BLaER1 treated with 17β-estradiol and CSF1 and Interleukin-3, amounts not matched to agents 10 nM and 100 nM (cell line): ENCODE measurements around the gene PEAR1.

ENCODE experiments used
- H3K27ac ChIP-seq, 11 experiments: shearing (Covaris generic); formaldehyde crosslinking; 2 replicates each; pipeline ENCODE4 v1.8.1; 2022
- H3K27me3 ChIP-seq, 11 experiments: shearing (Covaris generic); formaldehyde crosslinking; 2 replicates each; pipeline ENCODE4 v1.8.1; 2022
- H3K36me3 ChIP-seq, 11 experiments: shearing (Covaris generic); formaldehyde crosslinking; 2 replicates each; pipeline ENCODE4 v1.8.1; 2022
- H3K4me1 ChIP-seq, 10 experiments: shearing (Covaris generic); formaldehyde crosslinking; 2 replicates each; pipeline ENCODE4 v1.8.1; 2022
- H3K4me2 ChIP-seq, 11 experiments: shearing (Covaris generic); formaldehyde crosslinking; 2 replicates each; pipeline ENCODE4 v1.8.1; 2022
- H3K4me3 ChIP-seq, 10 experiments: shearing (Covaris generic); formaldehyde crosslinking; 2 replicates each; pipeline ENCODE4 v1.8.1; 2022
- H3K9ac ChIP-seq, 11 experiments: shearing (Covaris generic); formaldehyde crosslinking; 2 replicates each; pipeline ENCODE4 v1.8.1; 2022
- H3K9me3 ChIP-seq, 11 experiments: shearing (Covaris generic); formaldehyde crosslinking; replicated peaks in 1 of 11; 2 replicates each; pipeline ENCODE4 v1.8.1; 2022
- H4K20me1 ChIP-seq, 11 experiments: shearing (Covaris generic); formaldehyde crosslinking; 2 replicates each; pipeline ENCODE4 v1.8.1; 2022
- Cebpa-rat ChIP-seq, 11 experiments: shearing (Covaris generic); IDR thresholded peaks; 2 replicates each; pipeline ENCODE4 v1.8.1; 2022

Gene PEAR1

DNA sequence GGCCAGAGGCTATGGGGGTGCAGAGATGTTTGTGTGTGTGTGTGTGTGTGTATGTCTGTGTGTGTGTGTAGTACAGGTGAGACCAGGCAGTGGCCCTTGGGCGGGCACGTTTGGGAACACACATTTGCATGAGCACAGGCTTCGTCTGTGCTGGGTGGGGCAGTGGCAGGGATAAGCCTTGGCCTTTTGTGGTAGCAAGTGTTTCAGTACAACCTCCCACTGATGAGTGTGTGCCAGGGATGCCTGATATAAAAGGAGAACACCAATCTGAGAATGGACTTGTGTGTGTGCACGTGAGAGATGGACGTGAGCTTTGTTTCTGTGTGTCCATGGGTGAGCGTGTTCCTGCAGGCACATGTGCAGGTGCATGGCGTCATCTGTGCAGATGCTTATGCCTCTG, 29.9 kb upstream of the PEAR1 start:
- H3K36me3 ChIP-seq, result no peaks in the 10 kb centered on the region
- no peak for TF ChIP-seq Cebpa-rat (IDR thresholded peaks at IDR 0.05)
- H3K27me3 ChIP-seq, result peaks cover 42 to 50% (median 45%) of the 10 kb centered on the region in 11 experiments
- H3K4me2 ChIP-seq, result peak overlapping the region; percentile 47 to 97 (median 92)
- H3K9ac ChIP-seq, result peak overlapping the region in 5 of 11 experiments; percentile 11 to 58 (median 36); a peak in 7 of 22 replicates
- no peaks in the 10 kb centered on the region for H3K9me3 ChIP-seq
- H3K4me1 ChIP-seq, result peaks cover 58 to 95% (median 93%) of the 10 kb centered on the region in 10 experiments
- H3K4me3 ChIP-seq, result peak overlapping the region in 2 of 10 experiments; percentile 12 to 19; a peak in 1 of 20 replicates
- peaks cover 0 to 18% (median 9%) of the 10 kb centered on the region in 11 experiments; a peak in 11 of 22 replicates for H4K20me1 ChIP-seq
- no peak overlapping the region for H3K27ac ChIP-seq

DNA sequence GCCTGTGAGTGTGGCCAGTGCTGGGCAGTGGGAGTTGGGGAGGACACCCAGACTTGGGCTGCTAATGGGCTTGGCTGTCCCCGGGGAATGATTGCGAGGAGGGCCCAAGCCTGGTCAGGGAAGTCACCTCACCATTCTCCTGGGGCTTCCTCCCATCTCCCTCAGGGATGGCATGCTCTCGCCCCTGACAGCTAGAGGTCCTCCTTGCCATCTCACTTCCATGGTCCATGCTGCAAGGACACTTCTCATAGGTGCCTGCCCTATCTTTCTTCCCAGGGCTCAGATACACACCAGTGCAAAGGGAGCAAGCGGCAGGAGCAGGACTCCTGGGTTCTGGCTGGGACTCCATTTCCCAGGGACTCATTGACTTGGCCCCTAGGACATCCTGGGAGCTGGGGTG, 28.7 kb upstream of the PEAR1 start:
- Histone ChIP-seq H3K4me1 (peaks cover 52 to 99% (median 98%) of the 10 kb centered on the region in 10 experiments), H3K36me3 (no peaks in the 10 kb centered on the region), H3K27me3 (peaks cover 31 to 38% (median 33%) of the 10 kb centered on the region in 11 experiments), H4K20me1 (peaks cover 0 to 12% (median 2%) of the 10 kb centered on the region in 11 experiments; a peak in 8 of 22 replicates), H3K27ac (no peak overlapping the region), H3K9me3 (no peaks in the 10 kb centered on the region), H3K9ac (peak overlapping the region in 2 of 11 experiments; percentile 29 to 66; a peak in 1 of 22 replicates), H3K4me3 (no peak overlapping the region), H3K4me2 (peak overlapping the region in 9 of 11 experiments; percentile 85 to 97 (median 94); a peak in 18 of 22 replicates)
- TF ChIP-seq Cebpa-rat (IDR thresholded peaks at IDR 0.05), result no peak

DNA sequence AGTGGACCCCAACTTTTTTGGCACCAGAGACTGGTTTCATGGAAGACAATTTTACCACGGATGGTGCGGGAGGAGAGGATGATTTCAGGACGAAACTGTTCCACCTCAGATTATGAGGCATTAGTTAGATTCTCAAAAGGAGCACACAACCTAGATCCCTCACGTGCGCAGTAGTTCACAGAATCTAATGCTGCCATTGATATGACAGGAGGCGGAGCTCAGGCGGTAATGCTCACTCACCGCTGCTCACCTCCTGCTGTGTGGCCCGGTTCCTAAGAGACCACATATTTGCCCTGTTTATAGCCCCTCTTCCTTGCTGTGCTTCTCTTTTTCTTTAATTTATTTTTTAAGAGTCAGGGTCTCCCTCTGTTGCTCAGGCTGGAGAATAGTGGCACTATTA, 28.3 kb upstream of the PEAR1 start:
- peaks cover 26 to 34% (median 28%) of the 10 kb centered on the region in 11 experiments for H3K27me3 ChIP-seq

DNA sequence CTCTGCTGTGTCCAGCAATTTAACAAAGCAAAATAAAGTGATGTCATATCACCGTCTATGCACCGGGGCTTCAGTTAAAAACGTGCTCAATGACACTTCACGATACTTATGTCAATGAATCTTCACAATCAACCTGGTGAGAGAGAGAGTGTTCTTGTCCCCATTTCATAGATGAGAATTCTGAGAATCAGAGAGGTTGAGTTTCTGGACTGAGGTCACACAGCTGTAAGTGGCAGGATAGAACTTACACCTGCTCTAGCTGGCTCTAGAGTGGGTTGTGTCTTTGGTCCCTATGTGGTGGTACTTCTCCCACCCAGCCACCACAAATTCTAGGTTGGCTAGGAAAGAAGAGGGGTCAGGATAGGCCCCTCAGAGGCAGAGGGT, 27.7 kb upstream of the PEAR1 start:
- Histone ChIP-seq H3K27ac (peak overlapping the region in 8 of 11 experiments; percentile 43 to 72 (median 62); a peak in 9 of 22 replicates), H3K9me3 (no peaks in the 10 kb centered on the region), H3K27me3 (peaks cover 20 to 28% (median 22%) of the 10 kb centered on the region in 11 experiments), H3K36me3 (no peaks in the 10 kb centered on the region), H3K4me2 (peak overlapping the region; percentile 79 to 97 (median 92)), H3K4me3 (peak overlapping the region in 3 of 10 experiments; percentile 18 to 48 (median 40); a peak in 1 of 20 replicates), H3K4me1 (peaks cover 56 to 100% (median 99%) of the 10 kb centered on the region in 10 experiments), H4K20me1 (peaks cover 0 to 10% (median 0%) of the 10 kb centered on the region in 11 experiments; a peak in 2 of 22 replicates), H3K9ac (peak overlapping the region in 9 of 11 experiments; percentile 27 to 70 (median 48); a peak in 12 of 22 replicates)
- no peak for TF ChIP-seq Cebpa-rat (IDR thresholded peaks at IDR 0.05)

More for the DNA sequence above, 28.3 kb upstream of the PEAR1 start:
- Histone ChIP-seq H4K20me1 (peaks cover 0 to 10% (median 0%) of the 10 kb centered on the region in 11 experiments; a peak in 2 of 22 replicates), H3K4me2 (peak overlapping the region; percentile 79 to 97 (median 92); a peak in 20 of 22 replicates), H3K4me1 (peaks cover 52 to 98% (median 98%) of the 10 kb centered on the region in 10 experiments), H3K9me3 (no peaks in the 10 kb centered on the region), H3K4me3 (no peak overlapping the region), H3K36me3 (no peaks in the 10 kb centered on the region), H3K9ac (peak overlapping the region in 4 of 11 experiments; percentile 15 to 70 (median 48); a peak in 2 of 22 replicates), H3K27ac (peak overlapping the region in 4 of 11 experiments; percentile 19 to 72 (median 64); a peak in 4 of 22 replicates)
- TF ChIP-seq Cebpa-rat (IDR thresholded peaks at IDR 0.05), result no peak

DNA sequence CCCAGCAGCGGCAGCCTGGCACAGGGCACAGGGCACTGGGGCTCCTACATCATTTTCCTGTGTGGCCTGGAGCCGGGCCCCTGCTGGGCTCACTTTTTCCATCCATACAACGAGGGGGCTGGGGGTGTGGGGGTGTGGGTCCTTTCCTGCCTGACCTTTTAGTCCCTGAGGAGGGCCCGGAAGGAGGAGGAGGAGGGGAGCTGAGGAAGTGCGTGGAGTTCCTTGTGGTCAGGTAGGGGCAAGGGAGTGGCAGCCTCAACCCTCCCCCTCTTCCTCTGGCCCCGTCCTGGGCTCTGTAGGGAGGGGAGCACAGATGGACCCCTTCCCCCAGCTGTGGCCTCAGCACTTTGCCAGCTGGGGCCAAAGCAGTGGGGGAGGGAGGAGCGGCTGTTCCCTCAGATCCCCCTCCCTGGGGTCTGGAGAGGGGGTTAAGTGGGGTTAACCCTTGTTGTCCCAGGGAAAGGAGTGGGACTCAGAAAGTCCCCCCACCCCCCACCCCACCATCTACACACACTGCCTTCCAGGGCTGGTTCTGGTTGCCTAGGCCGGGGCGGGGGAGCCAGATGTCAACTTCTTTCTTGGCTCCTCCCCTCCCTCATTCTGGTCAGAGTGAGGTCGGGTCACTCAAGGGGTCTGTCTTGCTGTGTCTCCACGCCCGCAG, 27.1 kb upstream of the PEAR1 start:
- no peaks in the 10 kb centered on the region for H3K36me3 ChIP-seq
- peak overlapping the region in 9 of 11 experiments; percentile 43 to 72 (median 61); a peak in 16 of 22 replicates for H3K27ac ChIP-seq
- peaks cover 57 to 100% (median 99%) of the 10 kb centered on the region in 10 experiments for H3K4me1 ChIP-seq
- no peak for TF ChIP-seq Cebpa-rat (IDR thresholded peaks at IDR 0.05)
- peaks cover 0 to 4% (median 0%) of the 10 kb centered on the region in 11 experiments; a peak in 2 of 22 replicates for H4K20me1 ChIP-seq
- H3K4me3 ChIP-seq, result peak overlapping the region in 7 of 10 experiments; percentile 14 to 48 (median 32); a peak in 10 of 20 replicates
- peak overlapping the region in 10 of 11 experiments; percentile 27 to 70 (median 50); a peak in 17 of 22 replicates for H3K9ac ChIP-seq
- H3K9me3 ChIP-seq, result no peaks in the 10 kb centered on the region
- H3K27me3 ChIP-seq, result peaks cover 15 to 22% (median 17%) of the 10 kb centered on the region in 11 experiments
- H3K4me2 ChIP-seq, result peak overlapping the region; percentile 79 to 97 (median 92)

DNA sequence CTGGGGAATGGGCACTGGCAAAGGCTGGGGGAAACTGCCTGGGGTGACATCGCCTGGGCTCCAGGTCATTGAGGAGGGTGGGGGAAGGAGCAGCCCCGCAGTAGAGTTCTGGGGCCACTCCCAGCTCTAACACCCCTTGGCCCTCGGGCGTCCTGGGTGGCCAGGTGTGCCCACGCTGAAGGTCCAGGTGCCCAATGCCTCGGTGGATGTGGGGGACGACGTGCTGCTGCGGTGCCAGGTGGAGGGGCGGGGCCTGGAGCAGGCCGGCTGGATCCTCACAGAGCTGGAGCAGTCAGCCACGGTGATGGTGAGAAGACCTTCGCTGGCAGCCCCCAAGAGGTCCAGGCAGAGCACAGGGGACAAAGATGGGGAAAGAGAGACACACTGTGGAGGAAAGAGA, 25.2 kb upstream of the PEAR1 start:
- H3K4me2 ChIP-seq, result peak overlapping the region in 10 of 11 experiments; percentile 10 to 97 (median 93); a peak in 19 of 22 replicates

DNA sequence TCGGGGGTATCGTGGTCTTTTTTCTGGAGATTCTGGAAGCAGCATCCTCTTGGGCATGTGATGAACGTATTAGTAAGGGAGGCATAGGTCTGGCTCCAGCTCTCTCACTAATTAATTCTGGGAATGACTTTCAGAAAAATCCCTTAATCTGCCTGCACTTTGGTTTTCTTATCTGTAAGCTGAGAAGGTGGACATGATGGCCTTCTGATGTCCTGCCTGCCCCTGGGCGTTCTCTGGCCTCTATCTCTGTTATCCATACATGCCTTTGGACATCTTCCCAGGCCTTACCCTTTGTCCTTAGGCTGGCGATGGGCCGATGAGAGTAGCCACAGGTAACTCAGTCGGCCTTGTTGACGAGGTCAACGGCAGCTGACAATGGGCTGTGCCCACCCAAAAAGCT, 24.1 kb upstream of the PEAR1 start:
- Histone ChIP-seq H4K20me1 (no peaks in the 10 kb centered on the region; a peak in 1 of 22 replicates), H3K27me3 (peaks cover 0 to 2% (median 0%) of the 10 kb centered on the region in 11 experiments; a peak in 2 of 22 replicates), H3K9me3 (no peaks in the 10 kb centered on the region), H3K4me3 (no peak overlapping the region), H3K27ac (0 out of 22 replicates have a peak overlapping the region, but pooled peaks of 1 of the 11 experiments have one; percentile 30), H3K36me3 (no peaks in the 10 kb centered on the region), H3K4me2 (peak overlapping the region in 9 of 11 experiments; percentile 57 to 97 (median 92); a peak in 15 of 22 replicates), H3K9ac (no peak overlapping the region), H3K4me1 (peaks cover 52 to 91% (median 86%) of the 10 kb centered on the region in 10 experiments)
- no peak for TF ChIP-seq Cebpa-rat (IDR thresholded peaks at IDR 0.05)

More for the DNA sequence above, 25.2 kb upstream of the PEAR1 start:
- Histone ChIP-seq H4K20me1 (no peaks in the 10 kb centered on the region), H3K36me3 (no peaks in the 10 kb centered on the region), H3K4me3 (no peak overlapping the region), H3K9me3 (no peaks in the 10 kb centered on the region), H3K9ac (peak overlapping the region in 3 of 11 experiments; percentile 7 to 50 (median 12); a peak in 3 of 22 replicates), H3K4me1 (peaks cover 58 to 91% (median 87%) of the 10 kb centered on the region in 10 experiments), H3K27me3 (peaks cover 0 to 3% (median 0%) of the 10 kb centered on the region in 11 experiments; a peak in 3 of 22 replicates), H3K27ac (peak overlapping the region in 5 of 11 experiments; percentile 13 to 52 (median 45); a peak in 6 of 22 replicates)
- TF ChIP-seq Cebpa-rat (IDR thresholded peaks at IDR 0.05), result no peak

DNA sequence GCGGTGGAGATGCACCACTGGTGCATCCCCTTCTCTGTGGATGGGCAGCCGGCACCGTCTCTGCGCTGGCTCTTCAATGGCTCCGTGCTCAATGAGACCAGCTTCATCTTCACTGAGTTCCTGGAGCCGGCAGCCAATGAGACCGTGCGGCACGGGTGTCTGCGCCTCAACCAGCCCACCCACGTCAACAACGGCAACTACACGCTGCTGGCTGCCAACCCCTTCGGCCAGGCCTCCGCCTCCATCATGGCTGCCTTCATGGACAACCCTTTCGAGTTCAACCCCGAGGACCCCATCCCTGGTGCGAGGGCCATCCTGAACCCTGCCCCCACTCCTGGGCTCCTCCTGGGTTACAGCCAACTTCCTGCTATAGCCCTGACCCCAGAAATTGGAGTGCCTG, 19.9 kb upstream of the PEAR1 start:
- H3K36me3 ChIP-seq, result no peaks in the 10 kb centered on the region
- H3K27me3 ChIP-seq, result peaks cover 0 to 13% (median 0%) of the 10 kb centered on the region in 11 experiments; a peak in 2 of 22 replicates
- peak overlapping the region in 5 of 11 experiments; percentile 11 to 87 (median 82); a peak in 7 of 22 replicates for H3K4me2 ChIP-seq
- no peaks in the 10 kb centered on the region for H3K9me3 ChIP-seq
- H3K9ac ChIP-seq, result no peak overlapping the region
- peaks cover 19 to 76% (median 67%) of the 10 kb centered on the region in 10 experiments for H3K4me1 ChIP-seq
- peaks cover 0 to 5% (median 0%) of the 10 kb centered on the region in 11 experiments; a peak in 1 of 22 replicates for H4K20me1 ChIP-seq
- TF ChIP-seq Cebpa-rat (IDR thresholded peaks at IDR 0.05), result no peak
- no peak overlapping the region for H3K27ac ChIP-seq
- H3K4me3 ChIP-seq, result no peak overlapping the region
